Endodermal cell (in vitro differentiated cells): ENCODE results near the gene P2RX5. TPM values are rescaled to one million over a fixed set of nuclear protein-coding genes. Genes with fewer than 3 reads are reported as not detected.

Source experiments
- DNase-seq: peaks from one replicate; pipeline ENCODE4 v3.0.0-alpha.2; 2017
- H3K27ac ChIP-seq: 2 replicates; pipeline ENCODE4 v1.5.1; 2013; ENCODE audit warnings: mild to moderate bottlenecking, low read depth, low read length, moderate library complexity
- H3K27me3 ChIP-seq: 2 replicates; pipeline ENCODE4 v1.6.1; 2013; ENCODE audit warnings: mild to moderate bottlenecking, low read length, moderate library complexity; ENCODE audit not compliant: insufficient read depth, control insufficient read depth, poor library complexity, severe bottlenecking
- H3K36me3 ChIP-seq: 2 replicates; pipeline ENCODE4 v1.7.0; 2013; ENCODE audit warnings: mild to moderate bottlenecking, low read length, moderate library complexity; ENCODE audit not compliant: control insufficient read depth, insufficient read depth
- H3K4me1 ChIP-seq: one replicate; pipeline ENCODE4 v1.7.0; 2013; ENCODE audit warnings: low read length; ENCODE audit not compliant: control insufficient read depth, insufficient read depth
- H3K4me3 ChIP-seq: 2 replicates; pipeline ENCODE4 v1.5.1; 2013; ENCODE audit warnings: mild to moderate bottlenecking, low read length, moderate library complexity
- H3K9ac ChIP-seq: 2 replicates; pipeline ENCODE4 v1.6.1; 2013; ENCODE audit warnings: mild to moderate bottlenecking, low read length, moderate library complexity; ENCODE audit not compliant: poor library complexity, severe bottlenecking; ENCODE audit errors: extremely low read depth
- H3K9me3 ChIP-seq: 2 replicates; pipeline ENCODE4 v1.6.1; 2013; ENCODE audit warnings: mild to moderate bottlenecking, low read length, moderate library complexity; ENCODE audit not compliant: control insufficient read depth
- H3K27ac Mint-ChIP-seq: 2 replicates; pipeline ENCODE4 v1.8.0; 2020; ENCODE audit warnings: mixed read lengths
- H3K27me3 Mint-ChIP-seq: 2 replicates; pipeline ENCODE4 v1.8.0; 2021; ENCODE audit warnings: mild to moderate bottlenecking, mixed read lengths; ENCODE audit not compliant: insufficient read depth
- H3K36me3 Mint-ChIP-seq: 2 replicates; pipeline ENCODE4 v1.8.0; 2020; ENCODE audit warnings: low read depth, mixed read lengths
- H3K4me1 Mint-ChIP-seq: 2 replicates; pipeline ENCODE4 v1.8.0; 2020; ENCODE audit warnings: mixed read lengths
- H3K4me3 Mint-ChIP-seq: 2 replicates; pipeline ENCODE4 v1.8.0; 2020; ENCODE audit warnings: mild to moderate bottlenecking, moderate library complexity, mixed read lengths
- H3K9me3 Mint-ChIP-seq: 2 replicates; pipeline ENCODE4 v1.8.0; 2020; ENCODE audit warnings: mild to moderate bottlenecking, mixed read lengths
- CTCF ChIP-seq: fragments of 200-600 bp; sonication (generic); conservative IDR thresholded peaks from 2 replicates; pipeline ENCODE4 v1.5.0; 2021; ENCODE audit warnings: antibody characterized with exemption, mild to moderate bottlenecking
- WGBS, 2 experiments: methylation state at CpG; one replicate each; pipeline versions ENCODE4 v1.1.5 to v1.1.7; 2013; ENCODE audit warnings: missing lambda C conversion rate in 2 of 2, mixed read lengths in 1 of 2; ENCODE audit not compliant: insufficient coverage in 1 of 2, insufficient read length in 1 of 2; 5-methylcytosine and 5-hydroxymethylcytosine counted together
- total RNA-seq, 2 donors: library from RNA; stranded (reverse); fragmentation: NEBNext Ultra II Directional in 1 of 2; extraction: Animal tissue kit (Norgen Biotek cat#: 25700) in 1 of 2; gene quantifications; 2 replicates in 1 of 2; 3 replicates in 1 of 2; pipeline ENCODE4 v1.2.1, GENCODE V29; 2021

Gene P2RX5
- total RNA-seq, 2 donors from 2014 or later, result 0.46 to 0.57 TPM

DNA sequence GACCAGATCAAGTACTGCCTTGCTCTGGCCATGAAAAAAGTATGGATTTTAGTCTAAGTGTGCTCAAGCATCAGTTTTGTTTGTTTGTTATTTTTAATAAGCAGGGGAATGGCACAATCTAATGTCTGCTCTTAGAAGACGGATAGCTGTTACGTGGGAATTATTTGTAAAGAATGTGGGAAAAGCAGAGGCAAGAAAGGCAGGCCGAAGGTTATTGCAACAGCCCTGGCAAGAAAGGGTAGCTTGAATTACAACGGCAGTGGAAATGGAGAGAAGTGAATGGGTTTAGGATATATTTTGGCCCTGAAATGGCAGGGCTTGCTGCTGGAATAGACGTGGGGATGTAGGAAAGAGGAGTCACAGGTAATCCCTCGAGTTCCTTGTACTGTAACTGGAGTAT lies 26.8 kb upstream of the P2RX5 start:
- no peaks in the 10 kb centered on the region for H3K27me3 ChIP-seq
- Mint-ChIP-seq H3K9me3 (no peaks in the 10 kb centered on the region), H3K27me3 (no peaks in the 10 kb centered on the region), H3K4me3 (peak overlapping the region; percentile 80), H3K36me3 (peaks cover 42% of the 10 kb centered on the region), H3K4me1 (peaks cover 17% of the 10 kb centered on the region), H3K27ac (no peak overlapping the region)
- H3K27ac ChIP-seq, result no peak overlapping the region
- H3K9ac ChIP-seq, result peak overlapping the region; percentile 66
- H3K36me3 ChIP-seq, result peaks cover 35% of the 10 kb centered on the region
- peak overlapping the region; percentile 92 for H3K4me3 ChIP-seq
- no peak for DNase-seq
- peaks cover 3% of the 10 kb centered on the region for H3K4me1 ChIP-seq
- TF ChIP-seq CTCF, result no peak
- H3K9me3 ChIP-seq, result no peaks in the 10 kb centered on the region
- 72 to 74% methylated on average over 6 of the region's 6 CpGs for WGBS, 2 experiments

- no peaks in the 10 kb centered on the region for H3K27me3 Mint-ChIP-seq
- H3K4me1 Mint-ChIP-seq, result peaks cover 8% of the 10 kb centered on the region
- Histone ChIP-seq H3K9me3 (no peaks in the 10 kb centered on the region), H3K4me3 (no peak overlapping the region), H3K9ac (no peak overlapping the region), H3K27me3 (no peaks in the 10 kb centered on the region), H3K27ac (no peak overlapping the region), H3K4me1 (no peaks in the 10 kb centered on the region), H3K36me3 (peaks cover 48% of the 10 kb centered on the region)
- no peak for DNase-seq
- H3K36me3 Mint-ChIP-seq, result peaks cover 47% of the 10 kb centered on the region
- H3K27ac Mint-ChIP-seq, result no peak overlapping the region
- no peak overlapping the region for H3K4me3 Mint-ChIP-seq
- no peak for TF ChIP-seq CTCF
- no peaks in the 10 kb centered on the region for H3K9me3 Mint-ChIP-seq
Observed at GRCh38 chr17:3719265-3719664, 23.3 kb upstream of the P2RX5 start.

GRCh38 chr17:3718201-3718600 lies 22.2 kb upstream of the P2RX5 start:
- Histone ChIP-seq H3K4me3 (no peak overlapping the region), H3K27ac (no peak overlapping the region), H3K9me3 (no peaks in the 10 kb centered on the region), H3K4me1 (no peaks in the 10 kb centered on the region), H3K36me3 (peaks cover 48% of the 10 kb centered on the region), H3K9ac (no peak overlapping the region), H3K27me3 (no peaks in the 10 kb centered on the region)
- H3K9me3 Mint-ChIP-seq, result no peaks in the 10 kb centered on the region
- 83 to 97% methylated on average over 2 to 4 of the region's 4 CpGs for WGBS, 2 experiments
- H3K4me1 Mint-ChIP-seq, result peaks cover 8% of the 10 kb centered on the region
- no peak overlapping the region for H3K27ac Mint-ChIP-seq
- H3K27me3 Mint-ChIP-seq, result no peaks in the 10 kb centered on the region
- no peak for TF ChIP-seq CTCF
- H3K36me3 Mint-ChIP-seq, result peaks cover 48% of the 10 kb centered on the region
- H3K4me3 Mint-ChIP-seq, result no peak overlapping the region
- DNase-seq, result no peak
